ENCODE data around the gene GPC5. TPM values are rescaled to one million over a fixed set of nuclear protein-coding genes. Genes with fewer than 3 reads are reported as not detected.

GPC5 gene
- total RNA-seq, 4 donors from 2014 or later = not detected

DNA sequence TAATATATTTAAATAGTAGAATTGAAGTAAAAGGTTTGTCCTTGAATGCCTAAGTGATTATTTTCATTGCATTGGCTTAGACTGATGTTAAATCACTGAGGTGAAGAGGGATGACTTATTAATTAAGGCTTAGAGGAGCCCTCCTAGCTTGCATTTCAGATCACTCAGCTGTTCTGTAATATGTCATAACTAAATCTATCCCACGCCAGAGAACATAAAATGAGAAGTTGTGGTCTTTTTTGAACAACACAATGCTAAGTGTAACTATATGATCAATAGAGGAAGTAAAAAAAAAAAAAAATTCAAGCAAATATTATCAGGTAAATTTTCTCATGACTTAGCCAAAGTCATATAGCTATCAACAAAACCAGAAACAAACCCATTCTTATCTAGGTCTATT lies 752.2 kb downstream of the GPC5 start:
- in situ Hi-C loops (cut with MboI; ENCODE audit: low sequenced_read_pairs in 4 of 4) = no loop called here
- Histone ChIP-seq H3K4me1 (no peaks in the 10 kb centered on the region), H3K27ac (no peak overlapping the region), H3K36me3 (no peaks in the 10 kb centered on the region), H3K9me3 (no peaks in the 10 kb centered on the region), H3K4me3 (no peak overlapping the region), H3K27me3 (no peaks in the 10 kb centered on the region)
- intact Hi-C loops (cut with DNase I; ENCODE audit: low total_unique reads) = no loop called here
- no peak for DNase-seq
- no peak for ATAC-seq
- TF ChIP-seq, protein P1, sequence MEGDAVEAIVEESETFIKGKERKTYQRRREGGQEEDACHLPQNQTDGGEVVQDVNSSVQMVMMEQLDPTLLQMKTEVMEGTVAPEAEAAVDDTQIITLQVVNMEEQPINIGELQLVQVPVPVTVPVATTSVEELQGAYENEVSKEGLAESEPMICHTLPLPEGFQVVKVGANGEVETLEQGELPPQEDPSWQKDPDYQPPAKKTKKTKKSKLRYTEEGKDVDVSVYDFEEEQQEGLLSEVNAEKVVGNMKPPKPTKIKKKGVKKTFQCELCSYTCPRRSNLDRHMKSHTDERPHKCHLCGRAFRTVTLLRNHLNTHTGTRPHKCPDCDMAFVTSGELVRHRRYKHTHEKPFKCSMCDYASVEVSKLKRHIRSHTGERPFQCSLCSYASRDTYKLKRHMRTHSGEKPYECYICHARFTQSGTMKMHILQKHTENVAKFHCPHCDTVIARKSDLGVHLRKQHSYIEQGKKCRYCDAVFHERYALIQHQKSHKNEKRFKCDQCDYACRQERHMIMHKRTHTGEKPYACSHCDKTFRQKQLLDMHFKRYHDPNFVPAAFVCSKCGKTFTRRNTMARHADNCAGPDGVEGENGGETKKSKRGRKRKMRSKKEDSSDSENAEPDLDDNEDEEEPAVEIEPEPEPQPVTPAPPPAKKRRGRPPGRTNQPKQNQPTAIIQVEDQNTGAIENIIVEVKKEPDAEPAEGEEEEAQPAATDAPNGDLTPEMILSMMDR (IDR thresholded peaks at IDR 0.05 in 4 of 5, conservative IDR thresholded peaks at IDR 0.05 in 1 of 5) = no peak
- TF ChIP-seq POLR2A (IDR thresholded peaks at IDR 0.05) = no peak

GRCh38 chr13:92158346-92158745 lies 759.9 kb downstream of the GPC5 start:
- no peaks in the 10 kb centered on the region for H3K9me3 ChIP-seq
- ATAC-seq (no peak), DNase-seq (no peak)
- no peak overlapping the region for H3K4me3 ChIP-seq
- no peaks in the 10 kb centered on the region for H3K4me1 ChIP-seq
- H3K27ac ChIP-seq = no peak overlapping the region
- in situ Hi-C loops (cut with MboI; ENCODE audit: low sequenced_read_pairs in 4 of 4) (no loop called here), intact Hi-C loops (cut with DNase I; ENCODE audit: low total_unique reads) (no loop called here)
- no peak for TF ChIP-seq POLR2A (IDR thresholded peaks at IDR 0.05)
- TF ChIP-seq, protein P1 (IDR thresholded peaks at IDR 0.05 in 4 of 5, conservative IDR thresholded peaks at IDR 0.05 in 1 of 5) = no peak
- no peaks in the 10 kb centered on the region for H3K36me3 ChIP-seq
- no peaks in the 10 kb centered on the region for H3K27me3 ChIP-seq

DNA sequence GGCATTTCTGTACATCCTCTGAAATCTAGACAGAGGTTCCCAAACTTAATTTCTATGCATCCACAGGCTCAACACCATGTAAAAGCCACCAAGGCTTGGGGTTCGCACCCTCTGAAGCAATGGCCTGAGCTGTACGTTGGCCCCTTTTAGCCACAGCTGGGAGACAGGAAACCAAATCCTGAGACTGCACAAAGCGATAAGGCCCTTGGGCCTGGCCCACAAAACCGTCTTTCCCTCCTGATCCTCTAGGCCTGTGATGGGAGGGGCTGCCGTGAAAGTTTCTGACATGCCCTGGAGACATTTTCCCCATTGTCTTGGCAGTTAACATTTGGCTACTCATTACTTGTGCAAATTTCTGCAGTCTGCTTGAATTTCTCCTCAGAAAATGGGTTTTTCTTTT lies 766.4 kb downstream of the GPC5 start:
- TF ChIP-seq POLR2A (IDR thresholded peaks at IDR 0.05) = no peak
- TF ChIP-seq, protein P1 (IDR thresholded peaks at IDR 0.05 in 4 of 5, conservative IDR thresholded peaks at IDR 0.05 in 1 of 5) = no peak
- no peaks in the 10 kb centered on the region for H3K36me3 ChIP-seq
- H3K27me3 ChIP-seq = no peaks in the 10 kb centered on the region
- ATAC-seq (no peak), DNase-seq (no peak)
- in situ Hi-C loops (cut with MboI; ENCODE audit: low sequenced_read_pairs in 4 of 4) = no loop called here
- H3K4me3 ChIP-seq = no peak overlapping the region
- H3K4me1 ChIP-seq = no peaks in the 10 kb centered on the region
- H3K9me3 ChIP-seq = no peaks in the 10 kb centered on the region
- H3K27ac ChIP-seq = no peak overlapping the region
- intact Hi-C loops (cut with DNase I; ENCODE audit: low total_unique reads) = no loop called here

GRCh38 chr13:92172191-92172590 lies 773.8 kb downstream of the GPC5 start:
- DNase-seq (no peak), ATAC-seq (no peak)
- Histone ChIP-seq H3K27ac (no peak overlapping the region), H3K4me1 (no peaks in the 10 kb centered on the region), H3K4me3 (no peak overlapping the region), H3K27me3 (no peaks in the 10 kb centered on the region), H3K9me3 (no peaks in the 10 kb centered on the region), H3K36me3 (no peaks in the 10 kb centered on the region)
- no peak for TF ChIP-seq POLR2A (IDR thresholded peaks at IDR 0.05)
- intact Hi-C loops (cut with DNase I; ENCODE audit: low total_unique reads) (no loop called here), in situ Hi-C loops (cut with MboI; ENCODE audit: low sequenced_read_pairs in 4 of 4) (no loop called here)

DNA sequence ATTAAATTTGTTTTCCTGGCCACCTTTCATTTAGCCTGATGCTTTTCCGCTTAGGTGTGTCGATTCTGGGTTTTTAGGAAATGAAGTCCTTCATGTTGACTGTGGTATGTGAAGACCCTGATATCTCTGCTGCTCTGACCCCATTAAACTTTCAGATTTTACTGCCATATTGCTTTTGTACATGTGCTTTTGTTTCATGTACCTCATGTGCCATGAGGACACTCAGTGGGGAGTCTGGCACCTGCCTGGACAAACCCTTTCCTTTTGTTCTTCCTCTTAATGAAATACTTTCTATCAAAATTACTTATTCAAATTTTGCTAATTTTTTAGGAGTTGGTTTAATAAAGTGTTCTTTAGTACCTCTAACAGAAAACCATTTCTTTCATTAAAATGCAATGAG lies 774.8 kb downstream of the GPC5 start:
- no peaks in the 10 kb centered on the region for H3K36me3 ChIP-seq
- DNase-seq (no peak), ATAC-seq (no peak)
- TF ChIP-seq, protein P1 (IDR thresholded peaks at IDR 0.05 in 4 of 5, conservative IDR thresholded peaks at IDR 0.05 in 1 of 5) = no peak
- no peak for TF ChIP-seq POLR2A (IDR thresholded peaks at IDR 0.05)
- H3K27me3 ChIP-seq = no peaks in the 10 kb centered on the region
- in situ Hi-C loops (cut with MboI; ENCODE audit: low sequenced_read_pairs in 4 of 4) = no loop called here
- no peaks in the 10 kb centered on the region for H3K9me3 ChIP-seq
- H3K4me1 ChIP-seq = no peaks in the 10 kb centered on the region
- no peak overlapping the region for H3K4me3 ChIP-seq
- intact Hi-C loops (cut with DNase I; ENCODE audit: low total_unique reads) = no loop called here
- H3K27ac ChIP-seq = no peak overlapping the region

Measured in gastrocnemius medialis (tissue), 4 donors.